ENCODE data around the gene SPRYD4. TPM values are rescaled to one million over a fixed set of nuclear protein-coding genes. Genes with fewer than 3 reads are reported as not detected.
"Not testable (repeated sequence)": the region's sequence is repeated elsewhere in the genome, so short reads cannot be mapped to it uniquely, and the experiment has no call there.

The SPRYD4 gene
- total and polyA plus RNA-seq, 9 of the 15 experiments (the other 6 are each of a cell fraction or from before 2014, with no cell fraction given), result 1.8 to 4.7 (median 2.8) TPM

GRCh38 chr12:56499452-56499851, 31.1 kb downstream of the SPRYD4 start:
- peak; percentile 97 for TF ChIP-seq PTBP1 (IDR thresholded peaks at IDR 0.05; ENCODE audit: low read depth, low read length)
- H3K79me2 ChIP-seq (ENCODE audit: control insufficient read depth, insufficient read depth, low read length); H3K9me1 ChIP-seq (ENCODE audit: control insufficient read depth, insufficient read depth, low read length); ATAC-seq; H3K4me3 ChIP-seq; H3K4me2 ChIP-seq (ENCODE audit: insufficient read depth, low read length); H3K9me3 ChIP-seq (replicated peaks; ENCODE audit: control insufficient read depth, insufficient read depth, low read depth, low read length); H3K9ac ChIP-seq (ENCODE audit: insufficient read depth in 1 of 2, low read depth in 2 of 2, low read length in 2 of 2); FAIRE-seq; POLR2A ChIA-PET; in situ Hi-C loops (cut with MboI); DNase-seq (ENCODE audit: extremely low read depth in 1 of 4, low spot score in 3 of 4); BruUV-seq (replicated peaks); H4K20me1 ChIP-seq (replicated peaks; ENCODE audit: control insufficient read depth, insufficient read depth, low read length); intact Hi-C loops (cut with micrococcal nuclease); H3K4me1 ChIP-seq (replicated peaks in 1 of 2; ENCODE audit: control insufficient read depth in 2 of 2, insufficient read depth in 2 of 2, low read length in 2 of 2); H3K27ac ChIP-seq (ENCODE audit: extremely low read depth, low read depth, low read length); H3K27me3 ChIP-seq (ENCODE audit: control insufficient read depth in 2 of 2, insufficient read depth in 2 of 2, low read length in 2 of 2); H2AFZ ChIP-seq (ENCODE audit: low read depth, low read length); H3K36me3 ChIP-seq (ENCODE audit: control insufficient read depth, insufficient read depth, low read length): not testable (repeated sequence)
- CTCF ChIA-PET (ENCODE audit: low intra/inter-chr PET ratio), result interaction anchor here (1.1 kb wide), 1 partner anchor 212 kb away, joined by 3 read pairs; no protein-coding TSS in a partner anchor
- WGBS (ENCODE audit: insufficient coverage, low coverage, missing lambda C conversion rate), result 26% methylated on average over 9 of the region's 9 CpGs

- BruUV-seq (replicated peaks); H3K4me1 ChIP-seq (replicated peaks in 1 of 2; ENCODE audit: control insufficient read depth in 2 of 2, insufficient read depth in 2 of 2, low read length in 2 of 2); H2AFZ ChIP-seq (ENCODE audit: low read depth, low read length); CTCF ChIA-PET (ENCODE audit: low intra/inter-chr PET ratio); H3K79me2 ChIP-seq (ENCODE audit: control insufficient read depth, insufficient read depth, low read length); H3K27ac ChIP-seq (ENCODE audit: extremely low read depth, low read depth, low read length); H3K36me3 ChIP-seq (ENCODE audit: control insufficient read depth, insufficient read depth, low read length); intact Hi-C loops (cut with micrococcal nuclease); H3K4me2 ChIP-seq (ENCODE audit: insufficient read depth, low read length); DNase-seq (ENCODE audit: extremely low read depth in 1 of 4, low spot score in 3 of 4); H4K20me1 ChIP-seq (replicated peaks; ENCODE audit: control insufficient read depth, insufficient read depth, low read length); FAIRE-seq; H3K4me3 ChIP-seq; H3K9ac ChIP-seq (ENCODE audit: insufficient read depth in 1 of 2, low read depth in 2 of 2, low read length in 2 of 2); H3K9me3 ChIP-seq (replicated peaks; ENCODE audit: control insufficient read depth, insufficient read depth, low read depth, low read length); H3K27me3 ChIP-seq (ENCODE audit: control insufficient read depth in 2 of 2, insufficient read depth in 2 of 2, low read length in 2 of 2); ATAC-seq; POLR2A ChIA-PET; H3K9me1 ChIP-seq (ENCODE audit: control insufficient read depth, insufficient read depth, low read length): not testable (repeated sequence)
- 0 out of 2 replicates have a peak, but pooled peaks have one; percentile 23 for TF ChIP-seq TFAP4 (CRISPR knock-in tag; IDR thresholded peaks at IDR 0.05; ENCODE audit: borderline replicate concordance)
- 30% methylated on average over 11 of the region's 13 CpGs for WGBS (ENCODE audit: insufficient coverage, low coverage, missing lambda C conversion rate)
- in situ Hi-C loops (cut with MboI), result loop anchor here (5.0 kb wide), 1 partner anchor 77 kb away; no protein-coding TSS in a partner anchor
Measured at GRCh38 chr12:56499879-56500278, 31.5 kb downstream of the SPRYD4 start.

Measured in K562 (cell line).